ENCODE data around the gene ANKRD31. TPM values are rescaled to one million over a fixed set of nuclear protein-coding genes. Genes with fewer than 3 reads are reported as not detected.
"Not testable (repeated sequence)": the region's sequence is repeated elsewhere in the genome, so short reads cannot be mapped to it uniquely, and the experiment has no call there.

Gene ANKRD31
- polyA plus RNA-seq, 1 experiment, result 0.02 TPM

GRCh38 chr5:75113354-75114113 is 123.1 kb downstream of the ANKRD31 start:
- CTCF ChIA-PET, result no interaction called here
- H3K36me3 ChIP-seq (ENCODE audit: control insufficient read depth, insufficient read depth, low read length), result no peaks in the 10 kb centered on the region
- TF ChIP-seq, protein P1, sequence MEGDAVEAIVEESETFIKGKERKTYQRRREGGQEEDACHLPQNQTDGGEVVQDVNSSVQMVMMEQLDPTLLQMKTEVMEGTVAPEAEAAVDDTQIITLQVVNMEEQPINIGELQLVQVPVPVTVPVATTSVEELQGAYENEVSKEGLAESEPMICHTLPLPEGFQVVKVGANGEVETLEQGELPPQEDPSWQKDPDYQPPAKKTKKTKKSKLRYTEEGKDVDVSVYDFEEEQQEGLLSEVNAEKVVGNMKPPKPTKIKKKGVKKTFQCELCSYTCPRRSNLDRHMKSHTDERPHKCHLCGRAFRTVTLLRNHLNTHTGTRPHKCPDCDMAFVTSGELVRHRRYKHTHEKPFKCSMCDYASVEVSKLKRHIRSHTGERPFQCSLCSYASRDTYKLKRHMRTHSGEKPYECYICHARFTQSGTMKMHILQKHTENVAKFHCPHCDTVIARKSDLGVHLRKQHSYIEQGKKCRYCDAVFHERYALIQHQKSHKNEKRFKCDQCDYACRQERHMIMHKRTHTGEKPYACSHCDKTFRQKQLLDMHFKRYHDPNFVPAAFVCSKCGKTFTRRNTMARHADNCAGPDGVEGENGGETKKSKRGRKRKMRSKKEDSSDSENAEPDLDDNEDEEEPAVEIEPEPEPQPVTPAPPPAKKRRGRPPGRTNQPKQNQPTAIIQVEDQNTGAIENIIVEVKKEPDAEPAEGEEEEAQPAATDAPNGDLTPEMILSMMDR (IDR thresholded peaks at IDR 0.05; ENCODE audit: insufficient read depth, low read depth, low read length), result no peak
- DNase-seq (ENCODE audit: low read depth), result no peak
- POLR2A ChIA-PET, result no interaction called here
- H3K4me3 ChIP-seq (ENCODE audit: low read depth, low read length), result no peak overlapping the region
- H3K27me3 ChIP-seq (ENCODE audit: control insufficient read depth, insufficient read depth, low read length), result no peaks in the 10 kb centered on the region

DNA sequence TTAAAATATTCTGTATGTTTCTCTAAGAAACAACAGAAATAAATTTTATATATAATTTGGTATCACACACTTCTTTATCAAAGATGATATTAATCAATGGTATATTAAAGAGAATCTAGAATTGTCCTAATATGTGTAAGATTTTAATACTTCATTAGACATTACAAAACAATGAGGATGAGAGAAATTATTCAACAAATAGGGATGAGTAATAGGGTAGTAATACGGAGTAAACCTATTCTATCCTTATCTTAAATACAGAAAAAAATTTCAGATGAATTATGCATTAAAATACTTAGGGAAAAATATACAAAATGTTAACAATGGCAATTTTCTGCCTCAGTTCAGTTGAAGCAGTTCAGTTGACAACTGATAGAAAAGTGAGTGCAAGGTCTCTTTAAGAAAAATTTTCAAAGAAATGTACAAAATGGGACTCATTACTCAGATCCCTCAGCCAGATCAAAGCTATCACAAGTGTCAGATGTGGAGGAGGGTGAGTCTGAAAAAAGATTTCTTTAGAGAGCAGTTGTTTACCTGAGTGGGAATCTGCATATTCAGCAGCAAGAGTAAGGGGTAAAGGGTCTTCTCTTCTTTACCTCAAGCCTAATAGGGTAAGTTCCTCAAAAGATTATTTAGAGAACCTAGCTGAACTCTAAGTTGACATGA is 127.6 kb downstream of the ANKRD31 start:
- no peak overlapping the region for H3K4me3 ChIP-seq (ENCODE audit: low read depth, low read length)
- no peaks in the 10 kb centered on the region for H3K27me3 ChIP-seq (ENCODE audit: control insufficient read depth, insufficient read depth, low read length)
- ChIA-PET CTCF (no interaction called here), POLR2A (no interaction called here)
- no peak for DNase-seq (ENCODE audit: low read depth)
- TF ChIP-seq, protein P1 (IDR thresholded peaks at IDR 0.05; ENCODE audit: insufficient read depth, low read depth, low read length), result no peak
- no peaks in the 10 kb centered on the region for H3K36me3 ChIP-seq (ENCODE audit: control insufficient read depth, insufficient read depth, low read length)

DNA sequence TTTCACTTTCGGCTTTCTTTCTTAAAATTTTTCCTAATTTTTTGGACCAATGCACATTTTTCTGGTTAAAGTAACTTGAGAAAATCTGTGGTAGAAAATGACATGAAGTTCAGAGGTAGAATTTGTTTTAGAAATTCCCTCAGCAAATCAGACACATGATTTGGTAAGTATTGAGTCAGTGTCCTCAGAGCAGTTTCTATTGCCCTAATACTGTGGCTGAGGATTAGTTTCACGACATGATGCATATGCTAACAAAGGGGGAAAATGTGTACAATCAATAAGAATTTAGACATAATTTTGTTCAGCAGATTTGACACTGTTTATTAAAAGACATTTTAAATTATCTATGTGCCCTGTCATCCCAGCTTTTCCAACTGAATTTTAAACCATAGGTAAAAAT is 128.2 kb downstream of the ANKRD31 start:
- Histone ChIP-seq H3K36me3 (ENCODE audit: control insufficient read depth, insufficient read depth, low read length) (no peaks in the 10 kb centered on the region), H3K27me3 (ENCODE audit: control insufficient read depth, insufficient read depth, low read length) (no peaks in the 10 kb centered on the region), H3K4me3 (ENCODE audit: low read depth, low read length) (no peak overlapping the region)
- DNase-seq (ENCODE audit: low read depth), result no peak
- POLR2A ChIA-PET, result no interaction called here
- TF ChIP-seq, protein P1 (IDR thresholded peaks at IDR 0.05; ENCODE audit: insufficient read depth, low read depth, low read length), result no peak
- CTCF ChIA-PET, result no interaction called here

DNA sequence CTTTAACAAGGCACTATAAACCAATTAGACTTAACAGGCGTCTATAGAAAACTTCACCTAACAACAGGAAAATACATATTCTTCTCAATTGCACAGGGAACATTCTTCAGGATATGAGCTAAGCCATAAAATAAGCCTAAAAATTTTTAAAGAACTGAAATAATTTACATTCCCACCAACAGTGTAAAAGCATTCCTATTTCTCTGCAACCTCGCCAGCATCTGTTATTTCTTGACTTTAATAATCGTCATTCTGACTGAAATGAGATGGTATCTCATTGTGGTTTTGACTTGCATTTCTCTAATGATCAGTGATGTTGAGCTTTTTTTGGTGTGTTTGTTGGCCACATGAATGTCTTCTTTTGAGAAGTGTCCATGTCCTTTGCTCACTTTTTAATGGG is 140.7 kb downstream of the ANKRD31 start:
- peak; percentile 9 for DNase-seq (ENCODE audit: low read depth)
- H3K4me3 ChIP-seq (ENCODE audit: low read depth, low read length); H3K36me3 ChIP-seq (ENCODE audit: control insufficient read depth, insufficient read depth, low read length); H3K27me3 ChIP-seq (ENCODE audit: control insufficient read depth, insufficient read depth, low read length): not testable (repeated sequence)
- ChIA-PET CTCF (interaction anchor here (0.7 to 0.8 kb wide), 2 partner anchors 171 to 177 kb away, joined by 3 read pairs; no protein-coding TSS in a partner anchor), POLR2A (interaction anchor here (0.6 kb wide), 1 partner anchor 54 kb away, joined by 4 read pairs; no protein-coding TSS in a partner anchor)

GRCh38 chr5:75091597-75091996 is 145.1 kb downstream of the ANKRD31 start:
- no peaks in the 10 kb centered on the region; the same call in none of the 2 replicates for H3K27me3 ChIP-seq (ENCODE audit: control insufficient read depth, insufficient read depth, low read length)
- no peak overlapping the region for H3K4me3 ChIP-seq (ENCODE audit: low read depth, low read length)
- peak; percentile 1 for DNase-seq (ENCODE audit: low read depth)
- ChIA-PET CTCF (interaction anchor here (0.7 to 1.3 kb wide), 2 partner anchors 20 to 166 kb away, joined by 3 read pairs; no protein-coding TSS in a partner anchor), POLR2A (no interaction called here)
- no peaks in the 10 kb centered on the region for H3K36me3 ChIP-seq (ENCODE audit: control insufficient read depth, insufficient read depth, low read length)
- TF ChIP-seq, protein P1 (IDR thresholded peaks at IDR 0.05; ENCODE audit: insufficient read depth, low read depth, low read length), result no peak

All from BJ (cell line).